ENCODE measurements around the gene RBFOX2.

RBFOX2 gene

DNA sequence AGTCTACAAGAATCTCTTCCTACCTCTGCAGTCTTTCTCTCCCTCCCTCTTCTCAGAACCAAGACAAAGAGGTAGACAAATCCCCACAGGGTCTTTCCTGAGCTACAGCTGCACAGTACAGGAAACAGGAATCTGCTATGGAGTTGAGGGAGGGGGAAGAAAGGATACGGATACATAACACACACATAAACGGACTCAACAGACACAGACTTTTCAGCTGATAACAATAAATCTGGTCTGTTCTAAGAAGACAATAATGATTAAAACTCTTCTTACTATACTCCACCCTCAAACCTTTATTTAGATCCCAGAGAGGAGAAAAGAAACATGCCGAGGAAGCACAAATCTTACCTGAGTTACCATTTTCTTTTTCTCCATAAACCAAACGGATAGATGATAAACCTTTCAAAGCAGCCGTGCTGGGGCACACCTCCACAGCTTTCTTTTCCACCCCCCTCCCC lies 188.8 kb downstream of the RBFOX2 start:
- Histone ChIP-seq H3K4me3 (ENCODE audit: low read length) (no peak overlapping the region), H3K9me3 (ENCODE audit: insufficient read depth, low read length) (no peaks in the 10 kb centered on the region), H3K27ac (ENCODE audit: low read length) (no peak overlapping the region), H3K79me2 (ENCODE audit: low read length) (no peaks in the 10 kb centered on the region), H3K36me3 (replicated peaks; ENCODE audit: low read depth, low read length) (no peaks in the 10 kb centered on the region), H3K4me1 (ENCODE audit: low read length) (no peaks in the 10 kb centered on the region), H4K20me1 (ENCODE audit: insufficient read depth, low read length) (no peaks in the 10 kb centered on the region), H3K9ac (ENCODE audit: low read length) (no peak overlapping the region), H3K27me3 (ENCODE audit: low read depth, low read length) (peaks cover 50% of the 10 kb centered on the region), H3K4me2 (ENCODE audit: low read length) (no peak overlapping the region), H2AFZ (ENCODE audit: low read depth, low read length) (no peak overlapping the region)
- TF ChIP-seq, protein P1, sequence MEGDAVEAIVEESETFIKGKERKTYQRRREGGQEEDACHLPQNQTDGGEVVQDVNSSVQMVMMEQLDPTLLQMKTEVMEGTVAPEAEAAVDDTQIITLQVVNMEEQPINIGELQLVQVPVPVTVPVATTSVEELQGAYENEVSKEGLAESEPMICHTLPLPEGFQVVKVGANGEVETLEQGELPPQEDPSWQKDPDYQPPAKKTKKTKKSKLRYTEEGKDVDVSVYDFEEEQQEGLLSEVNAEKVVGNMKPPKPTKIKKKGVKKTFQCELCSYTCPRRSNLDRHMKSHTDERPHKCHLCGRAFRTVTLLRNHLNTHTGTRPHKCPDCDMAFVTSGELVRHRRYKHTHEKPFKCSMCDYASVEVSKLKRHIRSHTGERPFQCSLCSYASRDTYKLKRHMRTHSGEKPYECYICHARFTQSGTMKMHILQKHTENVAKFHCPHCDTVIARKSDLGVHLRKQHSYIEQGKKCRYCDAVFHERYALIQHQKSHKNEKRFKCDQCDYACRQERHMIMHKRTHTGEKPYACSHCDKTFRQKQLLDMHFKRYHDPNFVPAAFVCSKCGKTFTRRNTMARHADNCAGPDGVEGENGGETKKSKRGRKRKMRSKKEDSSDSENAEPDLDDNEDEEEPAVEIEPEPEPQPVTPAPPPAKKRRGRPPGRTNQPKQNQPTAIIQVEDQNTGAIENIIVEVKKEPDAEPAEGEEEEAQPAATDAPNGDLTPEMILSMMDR (IDR thresholded peaks at IDR 0.05; ENCODE audit: low read depth, low read length), result no peak
- TF ChIP-seq EZH2phosphoT487 (IDR thresholded peaks at IDR 0.05; ENCODE audit: low read depth), result no peak

DNA sequence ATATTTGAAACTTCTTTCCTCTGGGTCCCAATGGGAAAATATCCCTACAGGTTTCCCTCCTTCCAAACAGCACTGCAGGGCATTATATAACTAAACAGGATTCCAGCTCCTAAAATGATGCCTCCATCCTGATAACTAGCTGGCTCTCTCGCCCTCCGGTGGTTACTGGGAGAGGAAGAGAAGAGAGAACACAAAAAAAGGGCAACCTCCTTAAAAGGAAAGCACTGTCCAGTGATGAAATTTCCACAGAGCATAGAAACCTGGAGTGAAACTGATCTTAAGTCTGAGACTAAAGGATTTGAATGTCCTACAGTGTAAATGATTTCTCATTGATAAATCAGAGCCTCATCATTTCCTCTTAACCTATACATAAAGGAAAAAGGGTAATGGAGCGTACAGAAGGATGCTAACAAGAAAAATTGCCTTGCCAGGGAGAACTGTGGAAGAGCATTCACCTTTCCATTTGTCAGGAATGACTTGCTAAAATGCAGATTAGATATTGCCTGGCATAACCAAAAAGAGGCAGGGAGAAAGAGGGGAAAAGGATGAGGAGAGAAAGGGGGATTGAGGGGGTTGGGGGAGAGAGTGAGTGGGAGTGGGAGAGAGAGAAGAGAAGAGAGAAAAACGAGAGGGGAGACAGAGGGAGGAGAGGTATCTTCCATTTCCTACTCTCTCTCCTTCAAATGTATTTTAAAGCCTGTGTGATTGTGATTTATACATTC lies 189.6 kb downstream of the RBFOX2 start:
- no peak for TF ChIP-seq EZH2phosphoT487 (IDR thresholded peaks at IDR 0.05; ENCODE audit: low read depth)
- TF ChIP-seq, protein P1 (IDR thresholded peaks at IDR 0.05; ENCODE audit: low read depth, low read length), result peak; percentile 37
- H2AFZ ChIP-seq (ENCODE audit: low read depth, low read length), result no peak overlapping the region
- H3K36me3 ChIP-seq (replicated peaks; ENCODE audit: low read depth, low read length), result no peaks in the 10 kb centered on the region
- no peak overlapping the region for H3K4me2 ChIP-seq (ENCODE audit: low read length)
- H3K79me2 ChIP-seq (ENCODE audit: low read length), result no peaks in the 10 kb centered on the region
- H3K4me1 ChIP-seq (ENCODE audit: low read length), result no peaks in the 10 kb centered on the region
- H3K9ac ChIP-seq (ENCODE audit: low read length), result no peak overlapping the region
- no peaks in the 10 kb centered on the region for H3K9me3 ChIP-seq (ENCODE audit: insufficient read depth, low read length)
- H3K27me3 ChIP-seq (ENCODE audit: low read depth, low read length), result peaks cover 57% of the 10 kb centered on the region
- H4K20me1 ChIP-seq (ENCODE audit: insufficient read depth, low read length), result no peaks in the 10 kb centered on the region
- no peak overlapping the region for H3K4me3 ChIP-seq (ENCODE audit: low read length)
- no peak overlapping the region for H3K27ac ChIP-seq (ENCODE audit: low read length)

DNA sequence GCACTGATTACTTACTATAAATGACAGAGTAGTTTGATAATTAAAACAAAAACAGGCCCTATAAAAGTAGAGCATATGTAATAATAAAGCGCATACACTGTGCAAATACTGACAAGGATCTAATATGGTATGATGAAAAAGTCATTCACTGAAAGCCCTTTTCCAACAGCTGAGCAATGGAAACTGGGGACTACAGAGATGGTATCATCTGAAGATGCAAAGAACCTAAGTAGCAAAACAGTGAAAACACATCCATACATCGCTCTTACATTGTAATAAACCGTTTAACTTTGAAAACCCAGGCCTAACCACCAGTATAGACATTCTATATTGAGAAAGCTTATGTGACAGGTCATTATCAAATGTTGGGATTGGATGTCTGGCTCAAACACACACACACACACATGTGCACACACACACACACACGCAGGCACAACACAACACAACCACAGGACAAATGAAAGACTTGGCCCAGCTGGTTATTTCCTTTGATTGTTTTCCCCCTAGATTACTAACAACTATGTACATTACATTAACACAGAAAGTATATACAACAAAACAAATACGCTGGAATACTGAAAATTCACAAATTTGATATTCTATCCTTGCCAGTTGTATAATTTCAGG lies 191.4 kb downstream of the RBFOX2 start:
- Histone ChIP-seq H3K4me1 (ENCODE audit: low read length) (no peaks in the 10 kb centered on the region), H3K79me2 (ENCODE audit: low read length) (no peaks in the 10 kb centered on the region), H4K20me1 (ENCODE audit: insufficient read depth, low read length) (no peaks in the 10 kb centered on the region), H3K27ac (ENCODE audit: low read length) (no peak overlapping the region), H3K27me3 (ENCODE audit: low read depth, low read length) (peaks cover 58% of the 10 kb centered on the region), H2AFZ (ENCODE audit: low read depth, low read length) (no peak overlapping the region), H3K4me2 (ENCODE audit: low read length) (no peak overlapping the region), H3K36me3 (replicated peaks; ENCODE audit: low read depth, low read length) (no peaks in the 10 kb centered on the region), H3K9me3 (ENCODE audit: insufficient read depth, low read length) (no peaks in the 10 kb centered on the region), H3K4me3 (ENCODE audit: low read length) (no peak overlapping the region), H3K9ac (ENCODE audit: low read length) (no peak overlapping the region)
- TF ChIP-seq, protein P1 (IDR thresholded peaks at IDR 0.05; ENCODE audit: low read depth, low read length), result no peak
- no peak for TF ChIP-seq EZH2phosphoT487 (IDR thresholded peaks at IDR 0.05; ENCODE audit: low read depth)

DNA sequence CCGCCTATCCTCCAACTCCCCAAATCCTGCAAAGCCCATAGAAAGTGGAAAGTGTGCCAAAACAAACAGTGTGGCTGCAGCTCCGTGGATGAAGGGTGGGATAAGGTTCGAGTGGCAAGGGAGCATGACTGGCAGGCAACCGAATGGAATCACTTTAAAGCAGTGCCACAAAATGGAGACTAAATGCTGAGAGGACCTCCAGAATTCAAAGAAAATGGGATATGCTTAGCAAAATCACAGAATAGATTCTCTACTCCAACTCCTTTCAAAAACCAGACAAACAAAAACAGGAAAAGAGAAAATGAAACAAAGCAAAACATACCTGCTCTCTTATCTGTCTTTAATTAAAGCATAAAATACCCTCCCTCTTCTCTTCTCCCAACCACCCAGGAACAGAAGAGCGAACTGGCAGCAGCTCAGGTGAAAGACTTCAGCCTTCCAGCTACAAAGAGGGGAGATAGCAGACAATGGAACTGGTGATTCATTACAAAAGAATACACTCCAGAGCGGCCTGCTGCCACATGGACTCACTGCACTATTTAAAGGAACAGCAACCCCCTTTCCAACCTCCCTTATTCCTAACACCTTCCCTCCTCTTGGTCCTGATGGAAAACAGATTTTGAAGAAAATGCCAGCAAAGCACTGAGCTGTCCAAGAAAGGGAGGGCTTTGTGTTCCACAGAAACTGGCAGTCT lies 192.5 kb downstream of the RBFOX2 start:
- Histone ChIP-seq H3K9me3 (ENCODE audit: insufficient read depth, low read length) (no peaks in the 10 kb centered on the region), H2AFZ (ENCODE audit: low read depth, low read length) (no peak overlapping the region), H3K4me3 (ENCODE audit: low read length) (no peak overlapping the region), H4K20me1 (ENCODE audit: insufficient read depth, low read length) (no peaks in the 10 kb centered on the region), H3K27ac (ENCODE audit: low read length) (no peak overlapping the region), H3K4me1 (ENCODE audit: low read length) (no peaks in the 10 kb centered on the region), H3K4me2 (ENCODE audit: low read length) (no peak overlapping the region), H3K36me3 (replicated peaks; ENCODE audit: low read depth, low read length) (no peaks in the 10 kb centered on the region), H3K9ac (ENCODE audit: low read length) (no peak overlapping the region), H3K79me2 (ENCODE audit: low read length) (no peaks in the 10 kb centered on the region), H3K27me3 (ENCODE audit: low read depth, low read length) (peaks cover 58% of the 10 kb centered on the region)
- TF ChIP-seq, protein P1 (IDR thresholded peaks at IDR 0.05; ENCODE audit: low read depth, low read length), result no peak

Data from OCI-LY3 (cell line).